DMS153 treated with DMSO at 0.1 percent for 48 hours (cell line): ENCODE results near the gene TMC7.

Source experiments
- DNase-seq: peaks from one replicate; lab custom pipeline; 2025; ENCODE audit not compliant: unreplicated experiment; lab: John Stamatoyannopoulos, UW

Gene TMC7

GRCh38 chr16:19021747-19022146, 38.0 kb downstream of the TMC7 start:
- DNase-seq: no peak

- no peak for DNase-seq
Observed at GRCh38 chr16:19027416-19027815, 43.7 kb downstream of the TMC7 start.

DNA sequence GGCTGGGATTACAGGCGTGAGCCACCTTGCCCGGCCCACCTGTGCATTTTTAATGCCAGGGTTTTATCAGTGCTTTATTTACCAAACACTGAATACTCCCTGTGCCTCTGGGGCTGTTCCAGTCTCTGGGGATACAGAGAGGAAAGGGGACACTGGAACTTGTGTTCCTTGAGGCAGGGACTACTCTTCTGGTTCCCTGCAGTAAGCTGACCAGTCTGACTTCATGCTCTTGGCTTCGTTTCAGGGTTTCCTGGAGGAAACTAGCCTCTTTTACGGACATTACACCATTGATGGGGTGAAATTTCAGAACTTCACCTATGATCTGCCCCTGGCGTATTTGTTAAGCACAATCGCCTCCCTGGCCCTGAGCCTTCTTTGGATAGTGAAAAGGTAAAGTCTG, 46.2 kb downstream of the TMC7 start:
- DNase-seq: no peak

DNA sequence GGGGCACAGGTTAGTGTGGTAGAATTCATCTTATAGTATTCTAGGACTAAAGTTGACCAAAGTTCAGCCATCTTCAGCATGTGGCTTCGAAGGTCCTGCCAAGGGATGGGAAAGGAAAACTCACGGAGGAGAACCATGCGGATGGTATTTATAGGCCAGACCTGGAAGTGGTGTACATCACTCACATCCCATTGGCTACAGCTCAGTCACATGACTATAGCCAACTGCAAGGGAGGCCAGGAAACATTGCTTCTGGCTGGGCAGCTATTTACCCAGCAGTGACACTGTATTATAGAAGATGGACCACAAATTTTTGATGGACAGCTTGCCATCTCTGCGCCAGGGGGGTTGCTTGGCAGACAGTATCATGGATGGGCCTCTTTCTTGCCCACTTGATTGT, 48.0 kb downstream of the TMC7 start:
- DNase-seq: no peak

DNA sequence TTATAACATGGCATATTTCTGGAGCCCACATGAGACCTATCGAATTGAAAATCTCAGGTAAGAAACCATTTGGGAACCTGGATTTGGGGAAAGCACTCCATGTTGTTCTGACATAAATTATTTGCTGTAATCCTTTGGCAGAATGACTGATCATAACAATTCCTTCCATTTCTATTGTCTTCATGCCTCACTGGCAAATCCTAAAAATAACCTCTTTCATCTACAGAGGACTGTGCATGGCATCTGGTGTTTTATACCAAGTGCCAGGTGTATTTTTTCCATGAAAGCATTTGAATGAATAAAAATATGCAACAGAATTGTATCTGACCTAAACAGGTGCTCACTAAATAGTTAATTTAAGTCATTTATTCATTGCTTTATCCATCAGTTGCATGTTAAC, 50.0 kb downstream of the TMC7 start:
- no peak for DNase-seq

- DNase-seq: no peak
Observed at GRCh38 chr16:19040400-19040799, 56.7 kb downstream of the TMC7 start.

GRCh38 chr16:19044769-19045168, 61.0 kb downstream of the TMC7 start:
- no peak for DNase-seq

- no peak for DNase-seq
Observed at GRCh38 chr16:19046062-19046461, 62.3 kb downstream of the TMC7 start.

- DNase-seq: no peak
Observed at GRCh38 chr16:19062706-19063105, 79.0 kb downstream of the TMC7 start.

GRCh38 chr16:19066988-19067348, 83.2 kb downstream of the TMC7 start:
- DNase-seq: no peak

DNA sequence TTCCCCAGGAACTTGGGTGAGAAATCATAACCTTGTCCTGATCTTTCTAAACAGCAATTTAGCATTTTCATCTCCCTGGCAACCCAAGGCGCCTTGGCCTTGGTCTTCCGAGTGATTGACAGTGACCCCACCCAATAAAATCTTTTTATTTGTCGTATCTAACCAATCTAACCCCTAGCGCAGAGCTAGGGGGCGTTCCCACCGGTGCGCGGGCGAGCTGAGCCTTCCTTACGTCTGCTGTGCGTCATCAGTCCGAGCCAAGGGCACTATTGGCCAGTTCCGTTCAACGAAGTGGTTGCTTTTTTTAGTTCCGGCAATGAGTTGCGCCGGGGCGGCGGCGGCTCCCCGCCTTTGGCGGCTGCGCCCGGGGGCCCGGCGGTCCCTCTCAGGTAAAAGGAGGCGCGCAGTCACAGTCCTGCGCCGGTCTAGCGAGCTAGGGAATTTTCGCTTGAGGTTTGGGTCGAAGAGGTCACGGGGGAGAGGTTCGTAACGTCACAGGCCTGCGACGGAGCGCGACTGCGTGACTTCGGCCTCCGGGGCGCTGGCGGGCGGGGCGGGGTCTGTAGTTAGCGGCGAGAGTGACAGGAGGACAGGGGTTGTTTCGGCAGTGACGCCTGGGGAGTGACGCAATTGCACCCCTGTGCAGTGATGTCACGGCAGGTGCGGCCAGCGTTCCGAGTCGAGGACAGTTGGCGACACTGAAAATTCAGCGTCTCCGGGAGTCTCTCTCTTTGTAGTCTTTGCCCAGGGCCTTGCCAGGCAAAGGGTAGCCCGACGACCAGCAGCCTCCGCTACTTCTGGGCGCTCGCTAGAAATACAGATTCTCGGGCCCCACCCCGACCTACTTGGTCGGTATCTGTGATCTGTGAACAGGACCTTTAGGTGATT, 83.9 kb downstream of the TMC7 start, which contains the start of gene COQ7:
COQ7 (plus strand) TSS at position 266 of the 888 bp plus-strand sequence; CDS start at position 317, 51 bp downstream.
- peak; percentile 98 for DNase-seq

- DNase-seq: no peak
Observed at GRCh38 chr16:19068237-19068815, 84.6 kb downstream of the TMC7 start.

DNA sequence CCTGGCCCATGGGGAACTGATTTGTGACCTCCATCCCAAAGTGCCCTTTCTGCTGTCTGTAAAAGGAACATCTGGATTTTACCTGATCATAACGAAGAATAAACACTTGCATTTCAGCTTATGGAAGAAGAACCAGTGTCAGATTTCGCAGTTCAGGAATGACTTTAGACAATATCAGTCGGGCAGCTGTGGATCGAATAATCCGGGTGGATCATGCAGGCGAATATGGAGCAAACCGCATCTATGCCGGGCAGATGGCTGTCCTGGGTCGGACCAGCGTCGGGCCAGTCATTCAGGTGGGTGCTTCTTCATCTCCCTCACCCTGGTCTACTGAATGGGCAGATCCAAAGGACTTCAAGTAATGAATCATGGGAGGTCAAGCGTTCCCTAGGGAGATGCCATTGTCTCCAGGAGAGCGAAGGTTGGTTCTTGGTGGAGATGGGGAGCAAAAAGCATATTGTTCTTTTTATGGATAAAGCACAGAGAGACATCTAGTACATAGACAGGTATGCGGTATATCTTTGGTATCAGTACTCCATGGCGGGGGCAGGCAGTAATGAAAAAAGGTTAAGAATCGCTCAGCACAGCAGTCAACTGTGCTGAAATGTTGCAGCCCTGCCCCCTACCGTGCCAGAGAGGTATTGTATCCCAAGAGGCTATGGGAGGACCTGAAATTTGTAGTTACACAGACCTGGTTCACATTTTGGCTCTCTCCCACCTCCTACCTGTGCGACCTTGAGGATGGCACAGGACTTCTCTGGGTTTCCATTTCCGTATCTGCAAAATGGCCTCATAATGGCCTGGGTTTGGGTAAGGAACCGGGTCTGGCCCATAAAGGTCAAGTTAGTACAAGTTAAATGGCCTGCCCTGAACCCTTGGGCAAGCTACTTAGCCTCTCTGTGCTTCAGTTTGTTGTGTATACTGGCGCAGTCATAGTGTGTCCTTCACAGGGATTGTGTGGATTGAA, 88.4 kb downstream of the TMC7 start:
- DNase-seq: no peak

DNA sequence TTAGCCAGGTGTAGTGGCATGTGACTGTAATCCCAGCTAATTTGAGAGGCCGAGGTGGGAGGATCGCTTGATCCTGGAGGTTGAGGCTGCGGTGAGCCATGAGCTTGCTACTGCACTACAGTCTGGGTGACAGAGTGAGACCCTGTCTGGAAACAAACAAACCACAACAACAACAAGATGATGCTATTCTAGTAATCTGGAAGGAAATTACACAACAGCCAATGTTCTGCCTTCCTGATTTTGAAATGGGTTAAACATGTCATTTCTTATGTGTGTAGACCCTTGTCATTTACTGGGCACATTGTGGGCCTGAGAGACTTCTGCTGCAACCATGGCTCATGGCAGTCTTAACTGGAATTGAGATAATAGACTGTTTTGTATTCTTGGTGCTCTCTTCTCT, 89.6 kb downstream of the TMC7 start:
- no peak for DNase-seq

- no peak for DNase-seq
Observed at GRCh38 chr16:19073863-19074262, 90.1 kb downstream of the TMC7 start.

DNA sequence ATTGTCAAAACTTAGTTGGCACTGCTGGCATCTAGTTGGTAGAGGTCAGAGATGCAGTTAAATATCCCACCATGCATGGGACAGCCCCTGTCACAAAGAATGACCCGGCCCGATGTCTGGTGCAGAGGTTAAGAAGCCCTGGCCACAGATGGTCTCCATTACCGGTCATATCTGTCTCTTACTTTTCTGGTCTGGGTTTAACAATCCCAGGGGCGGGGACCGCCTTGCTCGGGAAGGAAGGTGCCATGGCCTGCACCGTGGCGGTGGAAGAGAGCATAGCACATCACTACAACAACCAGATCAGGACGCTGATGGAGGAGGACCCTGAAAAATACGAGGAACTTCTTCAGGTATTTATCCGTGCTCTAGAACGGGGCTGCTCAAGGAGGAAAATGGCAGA, 91.8 kb downstream of the TMC7 start:
- no peak for DNase-seq

GRCh38 chr16:19077879-19078278, 94.1 kb downstream of the TMC7 start:
- DNase-seq: no peak

DNA sequence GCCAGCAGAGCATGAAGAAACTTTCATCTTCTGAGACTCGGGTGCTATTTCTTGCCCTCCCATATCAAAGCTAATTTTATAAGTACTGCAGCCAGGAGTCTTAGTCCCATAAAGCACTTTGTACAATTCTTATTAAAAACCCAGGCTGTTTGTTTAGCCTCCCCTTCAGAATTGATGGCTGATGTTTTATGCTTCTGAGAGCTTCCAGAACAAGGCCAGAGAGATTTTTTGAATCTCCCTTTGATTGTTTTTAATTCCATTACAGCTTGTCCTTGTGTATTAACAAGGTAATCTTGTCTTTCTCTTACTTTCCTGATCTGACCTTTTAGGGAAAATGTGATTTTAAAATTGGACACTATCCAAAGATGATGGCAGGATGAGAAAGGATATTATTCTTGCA, 99.9 kb downstream of the TMC7 start:
- no peak for DNase-seq

DNA sequence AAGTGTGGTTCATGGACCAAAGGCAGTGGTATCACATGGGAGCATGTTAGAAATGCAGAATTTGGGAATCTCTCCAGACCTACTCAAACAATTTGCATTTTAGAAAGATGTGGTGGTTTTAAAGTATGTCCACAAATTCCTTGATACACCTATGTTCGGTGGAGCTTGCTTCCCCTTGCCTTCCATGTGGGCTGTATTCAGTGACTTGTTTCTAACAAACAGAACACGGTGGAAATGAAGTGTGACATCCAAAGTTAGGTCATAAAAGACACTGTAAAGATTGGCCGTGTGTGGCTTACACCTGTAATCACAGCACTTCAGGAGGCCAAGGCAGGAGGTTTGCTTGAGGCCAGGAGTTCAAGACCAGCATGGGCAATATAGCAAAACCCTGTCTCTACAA, 100.4 kb downstream of the TMC7 start:
- no peak for DNase-seq

DNA sequence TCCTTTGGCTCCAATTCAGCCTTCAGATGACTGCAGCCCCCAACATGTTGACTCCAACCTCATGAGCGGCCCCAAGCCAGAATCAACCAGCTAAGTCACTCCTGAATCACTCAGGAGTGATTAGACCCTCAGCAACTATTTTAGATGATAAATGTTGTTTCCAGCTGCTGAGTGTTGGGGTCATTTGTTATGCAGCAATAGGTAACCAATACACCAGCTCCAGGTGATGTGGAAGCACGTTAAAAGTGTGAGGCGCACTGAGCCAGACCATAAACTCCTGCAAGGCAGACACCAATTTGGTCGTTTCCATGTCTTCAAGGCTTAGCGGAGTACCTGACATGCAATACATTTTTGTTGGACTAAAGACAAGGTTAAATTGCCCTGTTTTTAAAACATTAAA, 101.1 kb downstream of the TMC7 start:
- DNase-seq: no peak

- DNase-seq: no peak
Observed at GRCh38 chr16:19085679-19086200, 102.0 kb downstream of the TMC7 start.
